Liver (tissue), 9 donors: ENCODE results near the gene RYR2. TPM values are rescaled to one million over a fixed set of nuclear protein-coding genes. Genes with fewer than 3 reads are reported as not detected.

ENCODE experiments used
- DNase-seq: peaks from one replicate; pipeline ENCODE4 v3.0.0-alpha.2; 2017; ENCODE audit warnings: low spot score
- H3K27ac ChIP-seq, 2 donors: one replicate each; pipeline ENCODE4 v1.7.0; 2013; ENCODE audit warnings: inconsistent platforms in 2 of 2, low read length in 2 of 2, control low read depth in 1 of 2, low read depth in 1 of 2, mild to moderate bottlenecking in 1 of 2
- H3K27me3 ChIP-seq, 4 donors: one replicate each; pipeline versions ENCODE4 v1.6.1 to v1.7.0; 2013; ENCODE audit warnings: low read length in 3 of 4, inconsistent platforms in 1 of 4, mild to moderate bottlenecking in 1 of 4, moderate library complexity in 1 of 4; ENCODE audit not compliant: control insufficient read depth in 4 of 4, insufficient read depth in 4 of 4
- H3K36me3 ChIP-seq, 4 donors: one replicate each; pipeline versions ENCODE4 v1.6.1 to v1.7.0; 2013; ENCODE audit warnings: low read length in 3 of 4, mild to moderate bottlenecking in 3 of 4, low read depth in 1 of 4, moderate library complexity in 1 of 4; ENCODE audit not compliant: control insufficient read depth in 4 of 4, insufficient read depth in 3 of 4
- H3K4me1 ChIP-seq, 4 donors: one replicate each; pipeline versions ENCODE4 v1.6.1 to v1.7.0; 2013; ENCODE audit warnings: low read length in 3 of 4, mild to moderate bottlenecking in 3 of 4, moderate library complexity in 1 of 4; ENCODE audit not compliant: control insufficient read depth in 4 of 4, insufficient read depth in 4 of 4
- H3K4me3 ChIP-seq, 3 donors: one replicate each; pipeline versions ENCODE4 v1.6.1 to v1.7.0; 2013; ENCODE audit warnings: low read length in 3 of 3, control low read depth in 1 of 3, low read depth in 1 of 3, mild to moderate bottlenecking in 1 of 3
- H3K9ac ChIP-seq, 2 donors: one replicate each; pipeline ENCODE4 v1.7.0; 2013; ENCODE audit warnings: low read length in 2 of 2, mild to moderate bottlenecking in 2 of 2, moderate library complexity in 2 of 2, control low read depth in 1 of 2, low read depth in 1 of 2
- H3K9me3 ChIP-seq, 4 donors: one replicate each; pipeline versions ENCODE4 v1.6.1 to v1.7.0; 2013; ENCODE audit warnings: low read length in 3 of 4; ENCODE audit not compliant: control insufficient read depth in 4 of 4
- ATF3 ChIP-seq: IDR thresholded peaks from 2 replicates; pipeline ENCODE4 v1.6.1; 2016; ENCODE audit warnings: antibody characterized with exemption
- EGR1 ChIP-seq, 2 donors: IDR thresholded peaks; 2 replicates each; pipeline ENCODE4 v1.6.1; 2016 to 2018; ENCODE audit warnings: antibody characterized with exemption in 2 of 2, low read depth in 2 of 2
- FOXA1 ChIP-seq: IDR thresholded peaks from 2 replicates; pipeline ENCODE4 v1.6.1; 2016; ENCODE audit warnings: antibody characterized with exemption
- FOXA2 ChIP-seq: IDR thresholded peaks from 2 replicates; pipeline ENCODE4 v1.6.1; 2016; ENCODE audit warnings: antibody characterized with exemption
- GABPA ChIP-seq, 2 donors: IDR thresholded peaks in 1 of 2; conservative IDR thresholded peaks in 1 of 2; 2 replicates each; pipeline ENCODE4 v1.6.1; 2016; ENCODE audit warnings: antibody characterized with exemption in 2 of 2, mild to moderate bottlenecking in 1 of 2, moderate library complexity in 1 of 2
- HNF4A ChIP-seq, 2 donors: conservative IDR thresholded peaks; 2 replicates each; pipeline ENCODE4 v1.6.1; 2016; ENCODE audit warnings: antibody characterized with exemption in 2 of 2, mild to moderate bottlenecking in 2 of 2
- HNF4G ChIP-seq: IDR thresholded peaks from 2 replicates; pipeline ENCODE4 v1.6.1; 2016; ENCODE audit warnings: antibody characterized with exemption
- JUND ChIP-seq, 2 donors: IDR thresholded peaks; 2 replicates each; pipeline ENCODE4 v1.6.1; 2016; ENCODE audit warnings: antibody characterized with exemption in 2 of 2
- NR2F2 ChIP-seq: IDR thresholded peaks from 2 replicates; pipeline ENCODE4 v1.6.1; 2016; ENCODE audit warnings: antibody characterized with exemption
- RAD21 ChIP-seq, 2 donors: IDR thresholded peaks; 2 replicates each; pipeline ENCODE4 v1.6.1; 2016; ENCODE audit warnings: antibody characterized with exemption in 2 of 2, mild to moderate bottlenecking in 2 of 2
- REST ChIP-seq: IDR thresholded peaks from 2 replicates; pipeline ENCODE4 v1.6.1; 2016; ENCODE audit warnings: antibody characterized with exemption, mild to moderate bottlenecking
- RXRA ChIP-seq, 2 donors: IDR thresholded peaks; 2 replicates each; pipeline ENCODE4 v1.6.1; 2017 to 2018; ENCODE audit warnings: antibody characterized with exemption in 2 of 2, mild to moderate bottlenecking in 1 of 2
- SP1 ChIP-seq: IDR thresholded peaks from 2 replicates; pipeline ENCODE4 v1.6.1; 2018; ENCODE audit warnings: antibody characterized with exemption, mild to moderate bottlenecking
- TAF1 ChIP-seq: conservative IDR thresholded peaks from 2 replicates; pipeline ENCODE4 v1.6.1; 2016; ENCODE audit warnings: antibody characterized with exemption, mild to moderate bottlenecking
- YY1 ChIP-seq: IDR thresholded peaks from 2 replicates; pipeline ENCODE4 v1.6.1; 2016; ENCODE audit warnings: antibody characterized with exemption, mild to moderate bottlenecking
- WGBS: extraction: QIAGEN DNeasy Blood & Tissue Kit; methylation state at CpG from one replicate; pipeline ENCODE4 v1.1.7; 2013; 5-methylcytosine and 5-hydroxymethylcytosine counted together
- polyA plus RNA-seq, 2 donors: library from polyadenylated mRNA; stranded (reverse) in 1 of 2; unstranded in 1 of 2; fragments of 200-250 nt in 1 of 2; fragments of >200 nt in 1 of 2; fragmentation: Nextera tagmentation in 1 of 2; extraction: Ambion mirVana in 1 of 2; gene quantifications; one replicate each; pipeline versions ENCODE4 v1.2.1 to v1.2.3, GENCODE V29; 2013 to 2015
- total RNA-seq, 2 donors: library from RNA; depleted of rRNA; stranded (reverse); fragments of >200 nt; gene quantifications; one replicate each; pipeline ENCODE4 v1.2.3, GENCODE V29; 2014
- TF ChIP-seq, protein P1 (sequence below): IDR thresholded peaks from 2 replicates; pipeline ENCODE4 v1.6.1; 2016; ENCODE audit warnings: antibody characterized with exemption
- TF ChIP-seq, protein P2 (sequence below): IDR thresholded peaks from 2 replicates; pipeline ENCODE4 v1.6.1; 2016; ENCODE audit warnings: antibody characterized with exemption
- TF ChIP-seq, protein P3 (sequence below): fragments of 150-350 bp; IDR thresholded peaks from 2 replicates; pipeline ENCODE4 v1.5.1; 2017; ENCODE audit warnings: improper control_type of control experiment, low read depth, low read length; ENCODE audit not compliant: missing input control
- donor health status: healthy.
- donor health status: healthy.
- donor health status: healthy.
- donor health status: healthy.
- donor health status: healthy.

Gene RYR2
- total and polyA plus RNA-seq, 4 donors, result 0.06 to 0.75 (median 0.31) TPM

DNA sequence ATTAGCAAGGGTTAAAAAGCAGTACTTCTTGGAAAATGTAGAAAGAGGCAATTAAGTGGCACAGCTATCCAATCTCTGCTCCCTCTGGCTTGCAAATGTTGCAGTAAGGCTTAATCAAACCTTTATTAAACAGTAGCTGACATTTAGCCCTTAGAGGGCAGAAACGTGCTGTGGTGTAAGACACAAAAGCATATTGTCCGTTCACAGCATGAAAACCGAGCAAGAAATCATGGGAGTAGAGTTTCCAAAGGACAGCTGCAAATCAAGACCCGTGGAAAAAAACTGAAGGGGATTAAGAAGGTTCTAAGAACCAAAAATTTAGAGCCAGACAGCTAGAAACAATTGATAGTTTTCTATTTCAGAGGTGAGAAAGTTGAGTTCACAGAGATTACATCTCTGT is 835.6 kb downstream of the RYR2 start:
- 49% methylated on average over 4 of the region's 4 CpGs for WGBS
- Histone ChIP-seq H3K4me3 (no peak overlapping the region), H3K36me3 (no peaks in the 10 kb centered on the region), H3K27me3 (peaks cover 0 to 4% (median 1%) of the 10 kb centered on the region in 4 donors), H3K4me1 (no peaks in the 10 kb centered on the region), H3K9ac (no peak overlapping the region), H3K9me3 (no peaks in the 10 kb centered on the region), H3K27ac (no peak overlapping the region)
- no peak for DNase-seq
- TF ChIP-seq YY1 (no peak), GABPA (IDR thresholded peaks at IDR 0.05 in 1 of 2, conservative IDR thresholded peaks at IDR 0.05 in 1 of 2) (no peak), FOXA2 (no peak), NR2F2 (no peak), RXRA (IDR thresholded peaks at IDR 0.05) (no peak), ATF3 (no peak), JUND (IDR thresholded peaks at IDR 0.05) (no peak), HNF4A (conservative IDR thresholded peaks at IDR 0.05) (no peak), HNF4G (no peak), REST (no peak), RAD21 (IDR thresholded peaks at IDR 0.05) (no peak), TAF1 (no peak), EGR1 (IDR thresholded peaks at IDR 0.05; ENCODE audit: low read depth in 2 of 2) (no peak), FOXA1 (no peak), SP1 (no peak)
- TF ChIP-seq, protein P1, sequence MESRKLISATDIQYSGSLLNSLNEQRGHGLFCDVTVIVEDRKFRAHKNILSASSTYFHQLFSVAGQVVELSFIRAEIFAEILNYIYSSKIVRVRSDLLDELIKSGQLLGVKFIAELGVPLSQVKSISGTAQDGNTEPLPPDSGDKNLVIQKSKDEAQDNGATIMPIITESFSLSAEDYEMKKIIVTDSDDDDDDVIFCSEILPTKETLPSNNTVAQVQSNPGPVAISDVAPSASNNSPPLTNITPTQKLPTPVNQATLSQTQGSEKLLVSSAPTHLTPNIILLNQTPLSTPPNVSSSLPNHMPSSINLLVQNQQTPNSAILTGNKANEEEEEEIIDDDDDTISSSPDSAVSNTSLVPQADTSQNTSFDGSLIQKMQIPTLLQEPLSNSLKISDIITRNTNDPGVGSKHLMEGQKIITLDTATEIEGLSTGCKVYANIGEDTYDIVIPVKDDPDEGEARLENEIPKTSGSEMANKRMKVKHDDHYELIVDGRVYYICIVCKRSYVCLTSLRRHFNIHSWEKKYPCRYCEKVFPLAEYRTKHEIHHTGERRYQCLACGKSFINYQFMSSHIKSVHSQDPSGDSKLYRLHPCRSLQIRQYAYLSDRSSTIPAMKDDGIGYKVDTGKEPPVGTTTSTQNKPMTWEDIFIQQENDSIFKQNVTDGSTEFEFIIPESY, result no peak
- TF ChIP-seq, protein P2, sequence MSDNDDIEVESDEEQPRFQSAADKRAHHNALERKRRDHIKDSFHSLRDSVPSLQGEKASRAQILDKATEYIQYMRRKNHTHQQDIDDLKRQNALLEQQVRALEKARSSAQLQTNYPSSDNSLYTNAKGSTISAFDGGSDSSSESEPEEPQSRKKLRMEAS, result no peak
- TF ChIP-seq, protein P3, sequence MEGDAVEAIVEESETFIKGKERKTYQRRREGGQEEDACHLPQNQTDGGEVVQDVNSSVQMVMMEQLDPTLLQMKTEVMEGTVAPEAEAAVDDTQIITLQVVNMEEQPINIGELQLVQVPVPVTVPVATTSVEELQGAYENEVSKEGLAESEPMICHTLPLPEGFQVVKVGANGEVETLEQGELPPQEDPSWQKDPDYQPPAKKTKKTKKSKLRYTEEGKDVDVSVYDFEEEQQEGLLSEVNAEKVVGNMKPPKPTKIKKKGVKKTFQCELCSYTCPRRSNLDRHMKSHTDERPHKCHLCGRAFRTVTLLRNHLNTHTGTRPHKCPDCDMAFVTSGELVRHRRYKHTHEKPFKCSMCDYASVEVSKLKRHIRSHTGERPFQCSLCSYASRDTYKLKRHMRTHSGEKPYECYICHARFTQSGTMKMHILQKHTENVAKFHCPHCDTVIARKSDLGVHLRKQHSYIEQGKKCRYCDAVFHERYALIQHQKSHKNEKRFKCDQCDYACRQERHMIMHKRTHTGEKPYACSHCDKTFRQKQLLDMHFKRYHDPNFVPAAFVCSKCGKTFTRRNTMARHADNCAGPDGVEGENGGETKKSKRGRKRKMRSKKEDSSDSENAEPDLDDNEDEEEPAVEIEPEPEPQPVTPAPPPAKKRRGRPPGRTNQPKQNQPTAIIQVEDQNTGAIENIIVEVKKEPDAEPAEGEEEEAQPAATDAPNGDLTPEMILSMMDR, result no peak
